GM18907 (cell line): ENCODE data around the gene INPP5F.
A peak's percentile ranks its signal among the peaks of the same experiment; 100 is the strongest.
"Not testable (repeated sequence)": the region's sequence is repeated elsewhere in the genome, so short reads cannot be mapped to it uniquely, and the experiment has no call there.

Experiments
- ATAC-seq: cut with Tn5 transposase; IDR thresholded peaks from one replicate; pipeline ENCODE4 v1.9.1; 2021; ENCODE audit warnings: mild to moderate bottlenecking, moderate library complexity; ENCODE audit not compliant: unreplicated experiment

INPP5F gene

GRCh38 chr10:119858063-119858462, 132.2 kb downstream of the INPP5F start:
- no peak for ATAC-seq

- ATAC-seq: no peak
These were observed 133.8 kb downstream of the INPP5F start for GRCh38 chr10:119859420-119860258.

GRCh38 chr10:119860866-119861607, 135.2 kb downstream of the INPP5F start:
- ATAC-seq: peak; percentile 54

DNA sequence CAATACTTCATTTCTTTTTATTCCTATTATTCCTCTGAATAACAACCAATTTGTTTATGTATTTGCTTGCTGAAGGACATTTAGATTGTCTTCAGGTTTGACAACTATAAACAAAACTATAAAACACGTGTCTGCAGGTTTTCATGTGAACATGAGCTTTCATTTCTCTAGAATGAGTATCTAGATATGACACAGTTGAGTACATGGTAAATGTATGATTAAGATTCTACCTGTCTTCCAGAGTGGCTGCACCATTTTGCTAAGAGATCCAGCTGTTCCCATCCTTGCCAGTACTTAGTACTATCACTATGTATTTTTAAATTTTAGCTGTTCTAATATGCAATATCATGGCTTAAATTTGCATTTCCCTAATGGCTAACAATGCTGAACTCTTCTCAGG, 136.7 kb downstream of the INPP5F start:
- ATAC-seq: no peak

DNA sequence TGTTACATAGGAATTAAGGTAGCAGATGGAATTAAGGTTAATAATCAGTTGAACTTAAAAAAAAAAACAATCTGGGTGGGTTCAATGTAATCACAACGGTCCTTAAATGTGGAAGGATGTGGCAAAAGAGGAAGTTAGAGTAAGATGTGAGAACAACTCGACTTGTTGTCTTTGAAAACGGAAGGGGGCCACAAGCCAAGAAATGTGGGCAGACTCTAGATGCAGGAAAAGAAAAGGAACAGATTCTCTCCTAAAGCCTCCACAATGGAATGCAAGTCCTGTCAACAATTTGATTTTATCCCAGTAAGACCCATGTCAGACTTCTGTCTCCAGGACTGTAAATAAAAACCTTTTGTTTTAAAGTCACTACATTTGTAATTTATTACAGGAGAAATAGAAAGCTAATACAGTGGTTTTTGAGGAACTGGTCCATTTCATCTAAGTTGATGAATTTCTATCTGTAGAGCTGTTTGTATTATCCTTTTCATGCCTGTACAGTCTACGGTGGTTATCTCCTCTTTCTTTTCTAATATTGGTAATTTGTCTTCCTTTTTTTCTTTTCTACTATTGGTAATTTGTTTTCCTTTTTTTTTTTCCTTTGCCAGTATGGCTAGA, 138.2 kb downstream of the INPP5F start:
- ATAC-seq: no peak

DNA sequence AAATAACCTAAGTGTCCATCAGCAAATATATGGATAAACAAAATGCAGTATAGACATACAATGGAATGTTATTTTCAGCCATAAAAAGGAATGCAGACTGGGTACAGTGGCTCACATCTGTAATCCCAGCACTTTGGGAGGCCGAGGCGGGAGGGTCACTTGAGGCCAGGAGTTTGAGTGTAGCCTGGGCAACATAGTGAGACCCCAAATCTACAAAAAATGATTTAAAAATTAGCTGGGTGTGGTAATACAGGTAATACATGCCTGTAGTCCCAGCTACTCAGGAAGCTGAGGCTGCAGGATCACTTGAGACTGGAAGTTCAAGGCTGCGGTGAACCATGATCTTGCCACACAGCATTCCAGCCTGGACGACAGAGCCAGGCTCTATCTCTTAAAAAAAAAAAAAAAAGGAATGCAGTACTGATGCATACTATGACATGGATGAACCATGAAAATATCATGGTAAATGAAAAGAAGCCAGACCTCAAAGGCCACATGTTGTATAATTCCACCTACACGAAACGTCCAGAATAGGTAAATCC, 139.9 kb downstream of the INPP5F start:
- ATAC-seq: no peak

GRCh38 chr10:119867317-119867716, 141.5 kb downstream of the INPP5F start:
- ATAC-seq: no peak

- ATAC-seq: not testable (repeated sequence)
These were observed 143.5 kb downstream of the INPP5F start for GRCh38 chr10:119869398-119869797.

GRCh38 chr10:119871881-119872609, 146.2 kb downstream of the INPP5F start:
- ATAC-seq: peak; percentile 45

- ATAC-seq: peak; percentile 29
These were observed 146.7 kb downstream of the INPP5F start, which contains the start of gene MCMBP for GRCh38 chr10:119872610-119872859. Gene MCMBP (minus strand): TSS chr10:119872843. CDS start chr10:119872584, 259 bp downstream.

DNA sequence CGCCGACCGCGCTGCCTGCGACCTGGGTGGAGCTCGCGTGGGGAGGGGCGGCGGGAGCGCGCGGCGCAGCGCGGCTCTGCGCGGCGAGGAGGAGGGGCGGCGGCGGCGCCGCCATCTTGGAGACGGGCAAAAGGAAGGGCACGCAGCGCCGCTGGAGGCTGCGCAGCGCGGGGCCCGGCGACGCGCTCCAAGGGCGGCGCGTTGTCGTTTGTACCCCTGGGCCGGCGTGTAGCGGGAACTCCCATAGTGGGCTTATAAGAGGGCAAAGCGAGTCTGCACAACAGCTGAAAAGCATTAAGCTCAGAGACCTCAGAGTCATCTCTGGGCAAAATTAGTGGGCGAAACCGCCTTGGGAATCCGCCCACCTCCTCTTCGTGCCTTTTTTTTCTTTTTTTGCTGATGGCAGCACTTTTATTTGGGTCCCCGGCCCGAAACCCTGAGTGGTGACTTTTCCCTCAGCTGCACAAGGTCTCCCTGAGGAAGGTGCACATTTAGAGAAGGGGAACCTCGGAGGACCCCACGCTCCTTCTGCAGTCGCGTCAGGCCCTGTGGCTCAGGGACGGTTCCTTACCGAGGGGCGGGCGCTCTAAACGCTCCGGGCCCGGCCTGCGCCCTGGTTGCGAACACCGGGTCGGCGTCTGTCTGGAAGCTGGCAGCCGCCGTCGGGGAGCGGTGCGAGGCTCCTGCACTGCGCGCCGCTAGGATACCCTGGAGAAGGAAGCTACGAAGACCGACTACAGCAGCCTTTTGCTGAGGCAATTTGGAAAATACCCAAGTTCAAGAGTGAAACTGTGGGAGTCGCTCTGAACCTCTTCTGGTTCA, 147.2 kb downstream of the INPP5F start:
- ATAC-seq: peak; percentile 90

GRCh38 chr10:119878524-119878923, 152.7 kb downstream of the INPP5F start:
- no peak for ATAC-seq
